Measurements from ENCODE around the gene HOMER3.
"Not testable (repeated sequence)": the region's sequence is repeated elsewhere in the genome, so short reads cannot be mapped to it uniquely, and the experiment has no call there.

Gene HOMER3

DNA sequence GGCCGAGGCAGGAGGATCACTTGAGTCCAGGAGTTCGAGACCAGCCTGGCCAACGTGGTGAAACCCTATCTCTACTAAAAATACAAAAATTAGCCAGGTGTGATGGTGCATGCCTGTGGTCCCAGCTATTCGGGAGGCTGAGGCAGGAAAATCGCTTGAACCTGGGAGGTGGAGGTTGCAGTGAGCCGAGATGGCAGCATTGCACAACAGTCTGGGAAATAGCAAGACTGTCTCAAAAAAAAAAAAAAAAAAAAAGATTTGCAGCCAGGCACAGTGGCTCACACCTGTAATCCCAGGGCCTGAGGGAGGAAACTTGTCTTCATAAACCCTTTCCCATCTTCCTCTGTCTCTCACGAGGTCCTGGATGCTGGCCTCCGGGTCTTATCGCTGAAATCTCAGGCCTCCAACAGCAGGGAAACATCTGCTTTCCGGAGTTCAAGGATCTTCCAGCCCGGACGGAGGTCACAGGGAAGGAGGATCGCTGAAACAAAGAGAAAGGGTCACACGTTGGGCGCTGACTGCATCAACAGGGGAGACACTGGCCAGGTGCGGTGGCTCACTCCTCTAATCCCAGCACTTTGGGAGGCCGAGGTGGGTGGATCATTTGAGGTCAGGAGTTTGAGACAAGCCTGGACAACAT is 11.5 kb upstream of the HOMER3 start:
- not testable (repeated sequence) for DNase-seq

DNA sequence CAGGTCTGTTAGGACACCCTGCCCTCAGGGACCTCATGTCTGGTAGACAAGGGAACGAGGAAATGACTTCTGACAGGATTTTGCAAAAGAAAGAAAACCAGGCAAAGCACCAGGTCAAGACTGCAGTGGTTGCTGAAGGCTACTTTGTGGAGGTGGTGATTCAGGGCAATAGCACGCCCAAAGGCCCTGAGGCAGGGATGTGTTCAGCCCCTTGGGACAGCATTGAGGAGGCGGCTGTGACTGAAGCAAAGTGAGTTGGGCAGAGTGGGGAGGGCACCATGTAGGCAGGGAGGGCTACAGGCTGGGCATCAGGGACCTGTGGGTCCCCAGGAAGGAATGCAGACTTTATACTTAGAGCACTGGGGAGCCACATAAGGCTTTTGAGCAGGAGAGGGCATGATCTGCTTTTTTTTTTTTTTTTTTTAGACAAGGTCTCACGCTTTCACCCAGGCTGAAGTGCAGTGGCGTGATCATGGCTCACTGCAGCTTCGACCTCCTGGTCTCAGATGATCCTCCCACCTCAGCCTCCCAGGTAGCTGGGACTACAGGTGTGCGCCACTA is 10.8 kb upstream of the HOMER3 start:
- DNase-seq = no peak

DNA sequence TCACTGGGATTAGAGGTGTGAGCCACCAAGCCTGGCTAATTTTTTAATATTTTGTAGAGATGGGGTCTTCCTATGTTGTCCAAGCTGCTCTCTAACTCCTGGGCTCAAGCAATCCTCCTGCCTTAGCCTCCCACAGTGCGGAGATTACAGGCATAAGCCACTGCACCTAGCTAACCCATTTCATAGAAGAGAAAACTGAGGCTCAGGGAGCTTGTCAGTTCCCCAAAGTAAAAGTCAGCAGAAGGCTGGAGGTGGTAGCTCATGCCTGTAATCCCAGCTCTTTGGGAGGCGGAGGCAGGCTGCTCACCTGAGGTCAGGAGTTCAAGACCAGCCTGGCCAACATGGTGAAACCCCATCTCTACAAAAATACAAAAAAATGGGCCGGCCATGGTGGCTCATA is 8.8 kb upstream of the HOMER3 start:
- DNase-seq = no peak

DNA sequence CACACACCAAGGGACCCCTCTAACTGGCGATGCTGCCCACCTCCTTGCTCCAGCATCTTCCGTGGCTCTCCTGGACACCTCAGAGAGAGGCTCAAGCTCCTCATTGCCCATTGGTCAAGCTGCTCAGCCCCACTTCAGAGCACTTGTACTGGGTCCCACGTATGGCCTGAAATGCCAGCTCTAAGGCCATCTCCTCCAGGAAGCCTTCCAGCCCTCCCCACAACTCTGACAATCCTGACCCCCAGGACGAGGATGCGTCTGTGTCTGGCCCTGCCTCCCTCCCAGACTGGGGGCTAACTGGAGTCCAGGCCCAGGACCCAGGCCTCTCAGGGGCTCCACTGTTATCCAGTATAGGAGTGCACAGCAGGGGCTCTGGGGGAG is 7.9 kb upstream of the HOMER3 start:
- DNase-seq = no peak

DNA sequence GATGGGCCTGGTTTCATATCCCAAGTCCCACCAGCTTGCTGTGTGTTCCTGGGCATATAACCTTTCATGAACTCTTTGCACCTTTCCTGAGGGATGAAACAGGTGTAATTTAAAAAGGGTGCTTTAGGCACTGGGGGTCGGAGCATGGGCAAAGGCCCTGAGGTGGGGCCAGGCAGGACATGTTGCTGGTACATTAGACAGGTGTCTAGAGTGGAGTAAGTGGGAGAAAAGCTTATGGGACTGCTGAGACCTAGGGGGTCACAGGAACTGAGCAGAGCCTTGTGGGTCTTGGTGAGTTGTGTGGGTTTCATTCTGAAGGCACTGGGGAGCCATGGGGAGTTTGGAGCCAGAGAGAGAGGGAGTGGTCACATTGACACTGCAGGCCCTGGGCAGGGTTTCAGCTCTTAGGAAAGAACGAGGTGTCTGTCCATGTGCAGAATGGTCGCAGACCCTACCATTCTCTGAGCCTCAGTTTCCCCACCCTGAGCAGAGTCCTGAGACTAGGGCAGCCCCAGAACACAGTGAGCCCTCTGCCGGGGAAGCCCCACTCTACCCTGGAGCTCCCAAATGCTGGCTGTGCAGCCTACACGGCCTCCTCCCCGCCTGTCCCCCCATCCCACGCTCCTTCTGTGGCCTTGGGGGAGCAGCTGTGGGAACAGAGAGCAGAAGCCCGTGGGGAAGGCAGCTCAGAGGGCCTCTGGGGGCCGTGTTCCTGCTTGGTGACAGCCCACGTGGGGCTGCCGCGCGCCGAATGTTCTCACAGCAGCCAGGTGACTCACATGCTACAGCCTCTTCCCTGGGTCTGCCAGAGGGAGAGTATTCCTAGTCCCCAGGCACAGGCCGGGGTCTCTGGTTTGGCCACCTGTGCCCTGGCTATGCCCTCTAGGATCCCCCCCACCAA is 7.3 kb upstream of the HOMER3 start:
- no peak for DNase-seq

DNA sequence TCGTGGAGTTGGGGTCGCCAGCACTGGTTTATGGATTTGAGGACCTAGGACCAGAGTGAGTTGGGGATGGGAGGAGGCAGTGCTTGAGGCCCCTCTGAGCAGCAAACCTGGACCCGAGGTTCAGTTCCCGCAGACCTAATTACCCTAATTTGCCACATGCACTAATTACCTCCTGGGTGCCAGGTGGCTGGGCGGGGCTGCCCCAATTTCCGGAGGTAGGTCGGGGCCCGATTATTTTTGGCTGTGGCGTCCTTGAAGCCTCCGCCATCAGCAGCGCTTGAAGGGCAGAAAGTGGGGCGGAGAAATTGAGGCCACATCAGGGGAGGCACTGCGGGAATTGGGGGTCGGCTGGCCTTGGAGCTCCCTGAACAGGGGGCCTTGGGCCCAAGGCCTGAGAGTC is 5.9 kb upstream of the HOMER3 start:
- DNase-seq = no peak

DNA sequence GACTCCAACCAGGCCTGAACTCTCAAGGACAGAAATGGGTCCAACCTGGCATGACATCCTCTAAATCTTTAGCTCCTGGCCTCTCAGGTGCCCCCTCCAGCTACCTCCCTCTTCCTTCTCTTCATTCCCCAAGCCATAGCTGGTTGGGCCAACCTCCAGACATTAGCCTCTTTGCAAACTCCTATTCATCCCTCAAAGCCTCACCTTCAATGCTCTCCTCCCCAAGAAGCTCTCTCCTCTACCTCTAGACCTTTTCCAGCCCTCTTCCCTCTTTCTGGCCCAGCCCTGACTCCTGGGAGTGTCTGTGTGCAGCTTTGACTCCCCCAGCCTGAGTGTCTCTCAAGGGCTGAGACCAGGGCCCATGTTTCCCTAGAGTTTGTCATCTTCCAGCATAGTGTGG is 5.3 kb upstream of the HOMER3 start:
- no peak for DNase-seq

DNA sequence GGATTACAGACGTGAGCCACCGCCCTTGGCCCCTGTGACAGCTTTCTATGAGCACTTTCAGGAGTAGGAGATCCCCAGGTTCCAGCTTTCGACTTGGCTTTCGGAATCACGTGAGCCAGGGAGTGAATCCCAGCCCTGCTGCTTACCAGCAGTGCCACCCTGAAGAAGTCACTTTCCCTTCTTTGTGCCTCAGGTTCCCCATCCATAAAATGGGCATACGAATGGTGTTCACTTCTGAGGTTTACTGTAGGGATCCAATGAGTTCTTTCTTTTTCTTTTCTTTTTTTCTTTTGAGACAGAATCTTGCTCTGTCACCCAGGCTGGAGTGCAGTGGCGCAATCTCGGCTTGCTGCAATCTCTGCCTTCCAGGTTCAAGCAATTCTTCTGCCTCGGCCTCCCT is 4.3 kb upstream of the HOMER3 start:
- DNase-seq = no peak

DNA sequence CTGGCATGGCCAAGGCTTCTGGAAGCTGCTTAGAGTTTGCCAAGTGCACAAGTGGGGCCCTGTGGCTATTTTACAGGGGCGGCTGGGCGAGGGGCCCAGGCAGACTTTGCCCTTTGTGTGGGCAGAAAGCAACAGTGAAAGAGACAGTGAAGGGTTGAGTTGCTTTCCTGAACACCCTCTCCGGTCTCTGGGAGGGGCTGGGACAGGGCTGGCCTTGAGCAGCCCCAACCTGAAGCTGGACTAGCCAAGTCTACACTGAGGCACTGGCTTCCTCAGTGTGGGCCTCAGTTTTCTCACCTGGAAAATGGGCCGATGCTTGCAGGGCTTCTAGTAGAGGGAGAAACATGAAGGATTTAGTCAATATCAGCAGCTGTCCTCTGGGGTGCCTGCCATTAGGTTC is 2.4 kb upstream of the HOMER3 start:
- no peak for DNase-seq

DNA sequence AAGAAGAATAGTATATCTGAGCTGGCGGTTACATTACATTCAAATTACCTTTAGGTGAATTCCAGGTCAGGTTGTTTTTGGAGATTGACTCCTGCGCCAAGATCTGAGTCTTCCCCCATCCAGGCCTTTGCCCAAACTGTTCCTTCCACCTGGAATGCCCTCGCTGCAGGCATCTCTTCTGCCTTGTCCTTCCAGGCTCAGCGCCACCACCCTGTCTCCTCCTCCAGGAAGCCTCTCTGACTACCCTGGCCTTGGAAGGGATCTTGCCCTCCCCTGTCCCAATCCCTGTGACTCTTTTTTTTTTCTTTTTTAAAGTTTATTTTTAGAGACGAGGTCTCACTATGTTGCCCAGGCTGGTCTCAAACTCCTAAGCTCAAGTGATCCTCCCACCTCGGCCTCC is 1.7 kb upstream of the HOMER3 start:
- DNase-seq = no peak

DNA sequence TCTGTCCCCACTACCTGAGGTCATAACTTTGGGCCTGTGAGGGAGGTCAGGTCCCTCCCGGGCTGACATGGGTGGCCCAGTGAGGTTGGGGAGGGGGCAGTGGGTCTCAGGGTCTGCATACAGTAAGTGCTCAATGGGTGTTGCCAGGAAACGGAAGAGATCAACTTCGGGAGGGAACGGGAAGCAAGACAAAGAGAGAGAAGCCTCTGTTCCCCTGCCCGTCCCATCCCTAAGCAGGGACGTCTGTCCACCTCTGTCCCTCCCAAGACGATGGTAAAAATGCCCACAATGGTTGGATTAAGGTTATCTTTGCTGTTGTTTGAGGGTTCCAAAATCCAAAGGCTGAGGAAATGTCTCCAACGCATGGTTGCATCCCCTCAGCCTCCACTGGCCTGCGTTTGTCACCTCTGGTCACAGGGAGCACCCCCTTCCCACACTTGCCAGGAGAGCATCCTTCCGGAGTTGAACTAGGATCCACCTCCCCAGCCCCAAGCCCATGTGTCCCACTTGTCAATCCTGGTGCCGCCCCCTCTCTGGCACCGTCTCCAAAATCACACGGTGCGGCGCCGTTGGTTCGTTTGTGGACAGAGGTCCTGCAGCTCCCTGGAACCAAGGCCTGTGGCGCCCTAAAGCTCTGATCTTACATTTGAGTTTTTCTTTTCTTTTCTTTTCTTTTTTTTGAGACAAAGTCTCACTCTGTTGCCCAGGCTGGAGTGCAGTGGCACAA is 774 bp upstream of the HOMER3 start:
- no peak for DNase-seq

DNA sequence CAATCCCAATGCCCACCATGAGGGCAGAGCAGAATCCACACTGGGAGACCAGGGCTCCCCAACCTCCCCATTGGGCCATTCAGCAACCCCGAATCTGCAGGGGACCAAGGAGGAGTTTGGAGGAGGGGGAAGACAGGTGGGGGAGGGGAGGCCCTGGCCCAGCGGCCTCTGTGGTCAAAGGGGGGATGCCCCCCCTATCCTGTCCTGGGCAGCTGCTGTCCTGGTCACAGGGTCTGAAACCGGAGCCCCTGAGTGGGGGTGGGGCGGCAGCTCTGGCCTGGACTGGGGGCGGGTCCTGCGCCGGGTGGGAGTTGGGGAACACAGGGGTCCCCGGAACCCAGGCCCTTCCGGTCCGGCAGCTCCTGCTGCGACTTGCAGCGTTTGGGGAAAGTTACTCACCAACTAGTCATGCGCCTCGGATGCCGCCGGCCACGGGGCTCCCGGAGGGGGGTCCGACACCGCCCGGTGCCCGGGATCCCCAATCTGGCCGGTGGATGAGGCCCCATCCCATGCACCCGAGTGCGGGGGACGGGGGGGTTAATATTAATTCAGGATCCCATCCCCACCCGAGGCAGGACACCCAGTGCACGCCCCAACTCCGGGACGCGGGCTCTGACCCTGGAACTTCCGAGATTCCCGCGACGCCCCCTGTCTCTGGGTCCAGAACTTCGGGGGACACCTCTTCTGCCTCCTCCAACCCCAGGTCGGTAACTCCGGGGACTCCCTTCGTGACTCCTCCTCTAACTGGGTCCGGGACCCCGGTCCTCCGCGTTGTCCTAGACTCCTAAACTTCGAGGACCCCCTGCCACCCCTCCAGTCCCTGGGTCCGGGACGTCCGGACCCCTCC is 872 bp downstream of the HOMER3 start:
- DNase-seq = no peak

DNA sequence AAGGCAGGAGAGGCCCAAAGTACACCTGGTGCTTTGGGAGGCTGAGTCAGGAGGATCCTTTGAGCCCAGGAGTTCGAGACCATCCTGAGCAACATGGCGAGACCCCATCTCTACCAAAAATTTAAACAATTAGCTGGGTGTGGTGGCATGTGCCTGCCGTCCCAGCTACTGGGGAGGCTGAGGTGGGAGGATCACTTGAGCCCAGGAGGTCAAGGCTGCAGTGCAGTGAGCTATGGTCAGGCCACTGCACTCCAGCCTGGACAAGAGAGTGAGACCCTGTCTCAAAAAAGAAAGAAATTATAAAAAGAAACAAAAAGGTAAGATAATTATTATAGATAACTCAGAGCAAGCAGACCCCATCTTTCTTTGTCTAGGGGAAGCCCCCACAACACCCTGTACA is 1.9 kb downstream of the HOMER3 start:
- DNase-seq = no peak

DNA sequence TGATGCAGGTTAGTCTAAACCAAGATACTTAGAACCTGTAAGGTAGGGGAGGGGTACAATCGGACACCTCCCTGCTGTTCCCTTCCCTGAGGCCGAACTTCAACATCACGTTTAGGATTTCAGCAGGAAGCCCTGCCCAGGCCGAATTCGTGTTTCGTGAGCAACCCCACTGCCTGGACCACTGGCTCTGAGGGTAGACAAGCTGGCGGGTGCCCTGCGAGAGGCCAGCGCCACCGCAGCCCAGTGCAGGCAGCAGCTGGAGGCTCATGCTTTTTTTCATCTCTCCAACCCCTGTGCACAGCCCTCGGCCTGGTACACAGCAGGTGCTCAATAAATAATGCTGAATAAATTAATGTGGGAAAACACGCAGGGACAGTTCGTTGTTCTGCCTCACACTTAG is 7.7 kb downstream of the HOMER3 start:
- no peak for DNase-seq

DNA sequence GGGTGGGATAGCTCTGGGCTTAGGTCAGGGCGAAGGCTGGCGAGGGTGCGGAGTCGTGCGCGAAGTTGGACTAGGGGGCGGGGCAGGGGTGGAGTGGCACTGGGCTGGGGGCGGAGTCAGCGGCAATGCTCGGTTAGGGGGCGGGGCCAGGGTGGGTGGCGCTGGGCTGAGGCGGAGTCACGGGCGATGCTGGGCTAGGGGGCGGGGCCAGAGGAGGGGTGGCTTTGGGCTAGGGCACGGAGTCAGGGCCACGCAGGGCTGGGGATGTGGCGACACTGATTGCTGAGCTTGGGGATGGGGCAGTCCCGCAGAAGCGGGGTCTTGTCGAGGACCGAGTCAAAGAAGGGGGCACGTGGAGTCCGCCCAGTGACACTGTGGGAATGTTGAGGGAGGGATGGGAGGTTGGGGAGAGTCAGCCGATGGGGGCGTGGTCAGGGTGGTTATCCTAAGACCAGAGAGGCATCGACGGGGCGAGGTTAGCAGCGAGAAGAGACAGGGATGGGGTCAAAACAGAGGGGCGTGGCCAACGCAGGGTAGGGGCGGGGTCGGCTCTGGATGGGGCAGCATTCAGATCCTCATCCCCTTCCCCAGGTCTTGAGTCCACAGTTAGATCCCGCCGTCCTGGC is 8.7 kb downstream of the HOMER3 start:
- no peak for DNase-seq

DNA sequence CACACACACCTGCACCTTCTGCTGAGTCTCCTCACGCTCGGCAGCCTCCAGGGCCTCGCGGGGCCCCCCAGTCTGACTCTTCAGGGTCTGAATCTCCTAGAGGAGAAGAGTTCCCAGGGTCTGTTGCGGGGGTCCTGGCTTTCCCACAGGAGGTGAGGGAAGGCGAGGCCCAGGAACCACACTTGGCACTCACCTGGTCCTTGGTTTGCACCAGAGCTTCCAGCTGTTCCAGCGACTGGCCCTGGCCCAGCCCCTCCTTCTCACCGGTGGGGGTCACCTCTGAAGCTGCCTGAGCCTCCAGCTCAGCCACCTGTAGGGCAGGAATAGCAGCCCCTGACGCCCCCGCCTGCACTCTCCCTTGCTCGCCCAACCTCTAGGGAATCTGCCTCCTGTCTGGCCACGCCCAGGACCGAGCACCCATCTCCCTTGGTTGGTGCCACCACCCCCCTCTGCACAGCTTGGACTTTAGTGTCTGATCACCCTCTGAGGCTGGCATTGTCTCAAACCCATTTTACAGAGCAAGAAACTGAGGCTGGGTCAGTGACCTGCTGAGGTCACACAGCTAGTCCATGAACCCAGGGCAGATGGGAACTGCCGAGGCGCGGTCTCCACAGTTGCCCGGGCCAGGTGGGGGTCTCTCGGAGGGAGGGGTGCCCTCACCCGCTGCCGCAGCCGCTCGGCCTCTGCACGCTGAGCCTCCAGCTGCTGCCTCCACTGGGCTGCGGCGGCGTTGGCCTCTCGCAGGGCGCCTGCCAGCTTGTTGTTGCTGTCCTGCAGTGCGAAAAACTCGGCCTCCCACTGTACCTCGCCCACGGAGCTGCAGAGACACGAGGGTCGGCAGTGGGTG is 9.5 kb downstream of the HOMER3 start:
- DNase-seq = no peak

DNA sequence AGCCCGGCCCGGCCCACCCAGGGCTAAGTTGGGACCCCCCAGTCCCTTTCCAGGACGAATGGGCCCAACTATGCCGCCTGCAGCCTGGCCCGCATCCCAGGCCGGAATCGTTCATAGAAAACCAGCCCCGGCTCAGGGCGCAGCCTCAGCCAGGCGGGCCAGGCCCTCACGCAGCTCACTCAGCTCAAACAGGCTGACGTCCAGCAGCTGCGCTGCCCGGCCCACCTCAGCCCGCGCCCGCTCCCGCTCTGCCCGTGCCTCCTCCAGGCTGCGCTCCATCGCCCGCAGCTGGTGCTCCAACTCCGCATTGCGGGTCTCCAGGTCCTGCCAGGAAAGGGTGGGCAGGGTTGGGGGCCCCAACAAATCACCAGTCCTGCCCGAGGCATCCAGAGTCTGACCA is 11.7 kb downstream of the HOMER3 start:
- no peak for DNase-seq

DNA sequence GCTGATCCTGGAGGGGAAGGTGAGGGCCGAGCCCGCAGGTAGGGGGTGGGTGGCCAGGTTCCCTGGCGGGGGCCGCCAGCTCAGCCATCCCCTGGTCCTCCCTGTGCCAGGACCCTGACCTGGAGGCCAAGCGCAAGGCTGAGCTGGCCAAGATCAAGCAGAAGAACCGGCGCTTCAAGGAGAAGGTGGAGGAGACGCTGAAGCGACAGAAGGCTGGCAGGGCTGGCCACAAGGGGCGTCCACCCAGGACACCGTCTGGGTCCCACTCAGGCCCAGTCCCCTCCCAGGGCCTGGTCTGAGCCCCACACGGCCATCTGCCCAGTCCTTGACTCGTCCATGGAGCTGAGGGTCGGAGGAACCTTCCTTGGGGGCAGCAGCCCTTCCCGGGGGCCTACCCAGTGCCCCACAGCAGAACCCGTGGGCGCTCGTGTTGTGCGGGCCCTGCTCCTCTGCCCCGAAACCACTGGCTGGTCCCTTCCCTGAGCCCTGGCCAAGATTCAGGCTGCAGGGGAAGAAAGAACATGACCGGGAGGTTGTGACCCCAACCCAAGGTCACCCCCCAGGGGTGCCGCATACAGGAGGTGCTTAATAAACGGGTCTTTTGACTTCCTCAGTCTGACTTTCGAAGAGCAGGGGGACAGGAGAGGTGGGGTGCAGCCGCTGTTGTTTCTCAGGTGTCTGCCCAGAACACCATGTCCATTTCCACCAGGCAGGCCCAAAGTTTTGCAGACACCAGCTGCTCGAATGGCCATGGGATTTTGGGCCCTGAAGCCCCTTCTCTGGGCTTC is 12.8 kb downstream of the HOMER3 start:
- no peak for DNase-seq

DNA sequence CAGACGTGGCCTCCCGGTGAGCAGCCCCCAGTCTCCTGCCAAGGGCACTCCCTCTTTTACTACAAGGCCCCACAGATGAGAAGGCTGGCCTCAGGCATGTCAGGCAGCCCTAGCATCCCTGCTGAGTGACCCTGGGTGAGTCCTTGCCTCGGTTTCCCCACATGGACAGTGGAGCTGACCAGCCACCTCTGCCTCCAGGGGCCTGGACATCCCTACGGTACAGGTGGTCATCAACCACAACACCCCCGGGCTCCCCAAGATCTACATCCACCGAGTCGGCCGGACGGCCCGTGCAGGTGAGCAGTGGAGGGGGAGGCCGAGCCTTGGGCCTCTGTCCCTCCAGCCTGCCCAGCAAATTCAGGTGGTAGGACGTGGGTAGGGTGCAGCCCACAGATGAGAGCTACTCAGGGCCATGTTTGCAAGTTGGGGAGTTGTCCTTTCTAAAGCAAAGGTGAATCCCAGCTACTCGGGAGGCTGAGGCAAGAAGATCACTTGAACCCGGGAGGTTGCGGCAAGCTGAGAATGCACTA is 16.3 kb downstream of the HOMER3 start:
- DNase-seq = no peak
